Endodermal cell (in vitro differentiated cells): ENCODE measurements around the gene TBC1D4. TPM values are rescaled to one million over a fixed set of nuclear protein-coding genes. Genes with fewer than 3 reads are reported as not detected.

Experiments used
- DNase-seq: peaks from one replicate; pipeline ENCODE4 v3.0.0-alpha.2; 2017
- H3K27ac ChIP-seq: 2 replicates; pipeline ENCODE4 v1.5.1; 2013; ENCODE audit warnings: mild to moderate bottlenecking, low read depth, low read length, moderate library complexity
- H3K27me3 ChIP-seq: 2 replicates; pipeline ENCODE4 v1.6.1; 2013; ENCODE audit warnings: mild to moderate bottlenecking, low read length, moderate library complexity; ENCODE audit not compliant: insufficient read depth, control insufficient read depth, poor library complexity, severe bottlenecking
- H3K36me3 ChIP-seq: 2 replicates; pipeline ENCODE4 v1.7.0; 2013; ENCODE audit warnings: mild to moderate bottlenecking, low read length, moderate library complexity; ENCODE audit not compliant: control insufficient read depth, insufficient read depth
- H3K4me1 ChIP-seq: one replicate; pipeline ENCODE4 v1.7.0; 2013; ENCODE audit warnings: low read length; ENCODE audit not compliant: control insufficient read depth, insufficient read depth
- H3K4me3 ChIP-seq: 2 replicates; pipeline ENCODE4 v1.5.1; 2013; ENCODE audit warnings: mild to moderate bottlenecking, low read length, moderate library complexity
- H3K9ac ChIP-seq: 2 replicates; pipeline ENCODE4 v1.6.1; 2013; ENCODE audit warnings: mild to moderate bottlenecking, low read length, moderate library complexity; ENCODE audit not compliant: poor library complexity, severe bottlenecking; ENCODE audit errors: extremely low read depth
- H3K9me3 ChIP-seq: 2 replicates; pipeline ENCODE4 v1.6.1; 2013; ENCODE audit warnings: mild to moderate bottlenecking, low read length, moderate library complexity; ENCODE audit not compliant: control insufficient read depth
- H3K27ac Mint-ChIP-seq: 2 replicates; pipeline ENCODE4 v1.8.0; 2020; ENCODE audit warnings: mixed read lengths
- H3K27me3 Mint-ChIP-seq: 2 replicates; pipeline ENCODE4 v1.8.0; 2021; ENCODE audit warnings: mild to moderate bottlenecking, mixed read lengths; ENCODE audit not compliant: insufficient read depth
- H3K36me3 Mint-ChIP-seq: 2 replicates; pipeline ENCODE4 v1.8.0; 2020; ENCODE audit warnings: low read depth, mixed read lengths
- H3K4me1 Mint-ChIP-seq: 2 replicates; pipeline ENCODE4 v1.8.0; 2020; ENCODE audit warnings: mixed read lengths
- H3K4me3 Mint-ChIP-seq: 2 replicates; pipeline ENCODE4 v1.8.0; 2020; ENCODE audit warnings: mild to moderate bottlenecking, moderate library complexity, mixed read lengths
- H3K9me3 Mint-ChIP-seq: 2 replicates; pipeline ENCODE4 v1.8.0; 2020; ENCODE audit warnings: mild to moderate bottlenecking, mixed read lengths
- CTCF ChIP-seq: fragments of 200-600 bp; sonication (generic); conservative IDR thresholded peaks from 2 replicates; pipeline ENCODE4 v1.5.0; 2021; ENCODE audit warnings: antibody characterized with exemption, mild to moderate bottlenecking
- WGBS, 2 experiments: methylation state at CpG; one replicate each; pipeline versions ENCODE4 v1.1.5 to v1.1.7; 2013; ENCODE audit warnings: missing lambda C conversion rate in 2 of 2, mixed read lengths in 1 of 2; ENCODE audit not compliant: insufficient coverage in 1 of 2, insufficient read length in 1 of 2; 5-methylcytosine and 5-hydroxymethylcytosine counted together
- total RNA-seq, 2 donors: library from RNA; stranded (reverse); fragmentation: NEBNext Ultra II Directional in 1 of 2; extraction: Animal tissue kit (Norgen Biotek cat#: 25700) in 1 of 2; gene quantifications; 2 replicates in 1 of 2; 3 replicates in 1 of 2; pipeline ENCODE4 v1.2.1, GENCODE V29; 2021

Gene TBC1D4
- total RNA-seq, 2 donors from 2014 or later = 3.2 to 4.7 TPM

- Histone ChIP-seq H3K27ac (no peak overlapping the region), H3K36me3 (no peaks in the 10 kb centered on the region), H3K27me3 (no peaks in the 10 kb centered on the region), H3K4me1 (no peaks in the 10 kb centered on the region), H3K4me3 (no peak overlapping the region), H3K9ac (no peak overlapping the region), H3K9me3 (no peaks in the 10 kb centered on the region)
- Mint-ChIP-seq H3K4me3 (no peak overlapping the region), H3K9me3 (no peaks in the 10 kb centered on the region), H3K4me1 (peaks cover 2% of the 10 kb centered on the region), H3K27me3 (no peaks in the 10 kb centered on the region), H3K36me3 (no peaks in the 10 kb centered on the region), H3K27ac (no peak overlapping the region)
- WGBS, 2 experiments = 80 to 93% methylated on average over 1 to 2 of the region's 2 CpGs
- no peak for DNase-seq
- no peak for TF ChIP-seq CTCF
Observed at GRCh38 chr13:75418997-75419396, 63.0 kb downstream of the TBC1D4 start.

GRCh38 chr13:75418186-75418843, 63.7 kb downstream of the TBC1D4 start:
- Histone ChIP-seq H3K4me1 (no peaks in the 10 kb centered on the region), H3K27ac (no peak overlapping the region), H3K4me3 (no peak overlapping the region), H3K9me3 (no peaks in the 10 kb centered on the region), H3K9ac (no peak overlapping the region), H3K27me3 (no peaks in the 10 kb centered on the region), H3K36me3 (no peaks in the 10 kb centered on the region)
- Mint-ChIP-seq H3K9me3 (no peaks in the 10 kb centered on the region), H3K36me3 (no peaks in the 10 kb centered on the region), H3K4me1 (peaks cover 2% of the 10 kb centered on the region), H3K27ac (no peak overlapping the region), H3K4me3 (no peak overlapping the region), H3K27me3 (no peaks in the 10 kb centered on the region)
- no peak for TF ChIP-seq CTCF
- WGBS, 2 experiments = 95% methylated on average over 2 to 3 of the region's 3 CpGs
- DNase-seq = no peak

GRCh38 chr13:75417656-75418055, 64.3 kb downstream of the TBC1D4 start:
- no peak overlapping the region for H3K4me3 ChIP-seq
- Mint-ChIP-seq H3K4me3 (no peak overlapping the region), H3K36me3 (no peaks in the 10 kb centered on the region), H3K27ac (no peak overlapping the region), H3K4me1 (peaks cover 2% of the 10 kb centered on the region), H3K27me3 (no peaks in the 10 kb centered on the region), H3K9me3 (no peaks in the 10 kb centered on the region)
- WGBS, 2 experiments = 80 to 100% methylated on average over 1 of the region's 2 CpGs
- H3K4me1 ChIP-seq = no peaks in the 10 kb centered on the region
- no peaks in the 10 kb centered on the region for H3K9me3 ChIP-seq
- no peak for TF ChIP-seq CTCF
- H3K27me3 ChIP-seq = no peaks in the 10 kb centered on the region
- H3K36me3 ChIP-seq = no peaks in the 10 kb centered on the region
- DNase-seq = no peak
- no peak overlapping the region for H3K27ac ChIP-seq
- no peak overlapping the region for H3K9ac ChIP-seq
